Daoy (cell line): ENCODE measurements around the gene NTHL1. TPM values are rescaled to one million over a fixed set of nuclear protein-coding genes. Genes with fewer than 3 reads are reported as not detected.
"Not testable (repeated sequence)": the region's sequence is repeated elsewhere in the genome, so short reads cannot be mapped to it uniquely, and the experiment has no call there.

ENCODE experiments used
- DNase-seq: peaks from one replicate; pipeline ENCODE4 v3.0.0-alpha.2; 2015; ENCODE audit warnings: low read depth
- total RNA-seq: library from RNA; depleted of rRNA; stranded (reverse); fragments of >200 nt; shearing (Covaris generic); gene quantifications from 2 replicates; pipeline ENCODE4 v1.2.3, GENCODE V29; 2014

NTHL1 gene
- total RNA-seq, 1 experiment from 2014 or later, result 29.3 TPM

- no peak for DNase-seq
These were observed 18.3 kb downstream of the NTHL1 start for GRCh38 chr16:2029350-2029749.

- no peak for DNase-seq
These were observed 18.9 kb downstream of the NTHL1 start for GRCh38 chr16:2028620-2029220.

- no peak for DNase-seq
These were observed 19.5 kb downstream of the NTHL1 start for GRCh38 chr16:2028146-2028545.

- peak; percentile 59 for DNase-seq
These were observed 20.3 kb downstream of the NTHL1 start for GRCh38 chr16:2027024-2028010.

- DNase-seq, result peak; percentile 41
These were observed 21.1 kb downstream of the NTHL1 start, which contains the start of gene NHERF2 for GRCh38 chr16:2026461-2027023. NHERF2 (plus strand) TSS chr16:2026902; CDS start chr16:2027006, 104 bp downstream.

- DNase-seq, result no peak
These were observed 21.7 kb downstream of the NTHL1 start for GRCh38 chr16:2025878-2026460.

- no peak for DNase-seq
These were observed 22.4 kb downstream of the NTHL1 start for GRCh38 chr16:2025251-2025650.

- no peak for DNase-seq
These were observed 23.6 kb downstream of the NTHL1 start for GRCh38 chr16:2024032-2024420.

- DNase-seq, result peak; percentile 91
These were observed 24.3 kb downstream of the NTHL1 start for GRCh38 chr16:2023092-2024031.

- DNase-seq, result peak; percentile 41
These were observed 24.9 kb downstream of the NTHL1 start for GRCh38 chr16:2022723-2023091.

GRCh38 chr16:2019921-2020831, 27.5 kb downstream of the NTHL1 start:
- DNase-seq, result no peak

- DNase-seq, result no peak
These were observed 28.1 kb downstream of the NTHL1 start, which contains the start of gene NPW for GRCh38 chr16:2019518-2019920. NPW (plus strand) TSS chr16:2019785.

GRCh38 chr16:2016407-2016922, 31.2 kb downstream of the NTHL1 start:
- DNase-seq, result no peak

- DNase-seq, result no peak
These were observed 31.8 kb downstream of the NTHL1 start for GRCh38 chr16:2015947-2016208.

- peak; percentile 71 for DNase-seq
These were observed 32.3 kb downstream of the NTHL1 start for GRCh38 chr16:2015117-2015946.

- no peak for DNase-seq
These were observed 34.1 kb downstream of the NTHL1 start for GRCh38 chr16:2013527-2013926.

- DNase-seq, result not testable (repeated sequence)
These were observed 35.9 kb downstream of the NTHL1 start for GRCh38 chr16:2011726-2012125.

GRCh38 chr16:2009791-2010510, 37.7 kb downstream of the NTHL1 start, which contains the start of gene ZNF598:
ZNF598 (minus strand) TSS chr16:2009821.
- peak; percentile 90 for DNase-seq
